Esophagus muscularis mucosa (tissue), 4 donors: ENCODE results near the gene DNAH7. TPM values are rescaled to one million over a fixed set of nuclear protein-coding genes. Genes with fewer than 3 reads are reported as not detected.

Experiments
- DNase-seq: peaks from one replicate; pipeline ENCODE4 v3.0.0-alpha.2; 2017; ENCODE audit errors: extremely low spot score
- H3K27ac ChIP-seq, 4 donors: fragments of 200-600 bp; sonication (generic); replicated peaks in 1 of 4; 1 replicate in 3 of 4; 2 replicates in 1 of 4; pipeline ENCODE4 v1.5.1; 2016 to 2019; ENCODE audit warnings: mild to moderate bottlenecking in 1 of 4
- H3K27me3 ChIP-seq, 4 donors: fragments of 200-600 bp; sonication (generic); one replicate each; pipeline versions ENCODE4 v1.5.1 to v1.6.0; 2016 to 2019
- H3K36me3 ChIP-seq, 4 donors: fragments of 200-600 bp; sonication (generic); one replicate each; pipeline ENCODE4 v1.5.1; 2016 to 2019
- H3K4me1 ChIP-seq, 4 donors: fragments of 200-600 bp; sonication (generic); one replicate each; pipeline ENCODE4 v1.5.1; 2016 to 2019
- H3K4me3 ChIP-seq, 4 donors: fragments of 200-600 bp; sonication (generic); 1 replicate in 2 of 4; 2 replicates in 2 of 4; pipeline ENCODE4 v1.5.1; 2016 to 2019; ENCODE audit warnings: mild to moderate bottlenecking in 4 of 4, moderate library complexity in 1 of 4
- H3K9me3 ChIP-seq, 4 donors: fragments of 200-600 bp; sonication (generic); 1 replicate in 3 of 4; 2 replicates in 1 of 4; pipeline ENCODE4 v1.5.1; 2016 to 2019
- CTCF ChIP-seq, 3 experiments: fragments of 200-600 bp in 2 of 3; fragments of 450-650 bp in 1 of 3; sonication (generic) in 2 of 3; IDR thresholded peaks; one replicate each; pipeline ENCODE4 v1.5.1; 2017 to 2019; ENCODE audit warnings: antibody characterized with exemption in 3 of 3, mild to moderate bottlenecking in 2 of 3, moderate library complexity in 1 of 3
- EP300 ChIP-seq: sonication (generic); formaldehyde crosslinking; IDR thresholded peaks from one replicate; pipeline ENCODE4 v1.6.1; 2017; ENCODE audit warnings: antibody characterized with exemption
- POLR2A ChIP-seq: fragments of 450-650 bp; IDR thresholded peaks from one replicate; pipeline ENCODE4 v1.6.1; 2017; ENCODE audit warnings: antibody characterized with exemption, moderate library complexity, mild to moderate bottlenecking, low read depth
- POLR2AphosphoS5 ChIP-seq, 2 donors: sonication (generic); formaldehyde crosslinking; IDR thresholded peaks; one replicate each; pipeline ENCODE4 v1.6.1; 2017; ENCODE audit warnings: antibody characterized with exemption in 2 of 2
- WGBS: methylation state at CpG from one replicate; pipeline ENCODE4 v1.1.5; 2018; 5-methylcytosine and 5-hydroxymethylcytosine counted together
- intact Hi-C: fragments of 100-400 bp; cut with DNase I; formaldehyde crosslinking; loops from one replicate; pipeline ENCODE4 v1.15.1; 2023
- total RNA-seq, 4 donors: library from RNA; depleted of rRNA; stranded (reverse); fragments of >200 nt; gene quantifications; one replicate each; pipeline versions ENCODE4 v1.1.0 to v1.2.1, GENCODE V29; 2016

The DNAH7 gene
- total RNA-seq, 4 donors from 2014 or later: 0.39 to 0.98 (median 0.66) TPM

GRCh38 chr2:196108604-196109003 is 40.0 kb upstream of the DNAH7 start:
- 76% methylated on average over 1 of the region's 1 CpG for WGBS
- no peak overlapping the region for H3K27ac ChIP-seq
- DNase-seq: no peak

GRCh38 chr2:196105951-196106350 is 37.3 kb upstream of the DNAH7 start:
- intact Hi-C loops: no loop called here
- Histone ChIP-seq H3K4me3 (no peak overlapping the region), H3K9me3 (no peaks in the 10 kb centered on the region), H3K36me3 (no peaks in the 10 kb centered on the region), H3K27me3 (no peaks in the 10 kb centered on the region), H3K4me1 (no peaks in the 10 kb centered on the region), H3K27ac (no peak overlapping the region)
- 60% methylated on average over 5 of the region's 5 CpGs for WGBS
- DNase-seq: no peak
- TF ChIP-seq POLR2AphosphoS5 (IDR thresholded peaks at IDR 0.05) (no peak), POLR2A (no peak), EP300 (no peak)

More at GRCh38 chr2:196108604-196109003, 40.0 kb upstream of the DNAH7 start:
- no peak overlapping the region for H3K4me3 ChIP-seq
- H3K4me1 ChIP-seq: no peaks in the 10 kb centered on the region
- no peaks in the 10 kb centered on the region for H3K9me3 ChIP-seq
- no peaks in the 10 kb centered on the region for H3K36me3 ChIP-seq
- H3K27me3 ChIP-seq: no peaks in the 10 kb centered on the region
- intact Hi-C loops: no loop called here
- no peak for TF ChIP-seq POLR2A
- TF ChIP-seq EP300: no peak
- no peak for TF ChIP-seq CTCF (IDR thresholded peaks at IDR 0.05)
- no peak for TF ChIP-seq POLR2AphosphoS5 (IDR thresholded peaks at IDR 0.05)

- Histone ChIP-seq H3K27me3 (no peaks in the 10 kb centered on the region), H3K36me3 (no peaks in the 10 kb centered on the region), H3K4me3 (no peak overlapping the region), H3K4me1 (no peaks in the 10 kb centered on the region), H3K27ac (no peak overlapping the region), H3K9me3 (no peaks in the 10 kb centered on the region)
- no peak for DNase-seq
- intact Hi-C loops: no loop called here
- 93% methylated on average over 4 of the region's 4 CpGs for WGBS
- TF ChIP-seq POLR2A (no peak), CTCF (IDR thresholded peaks at IDR 0.05) (no peak), POLR2AphosphoS5 (IDR thresholded peaks at IDR 0.05) (no peak), EP300 (no peak)
Measured at GRCh38 chr2:196104066-196104465, 35.4 kb upstream of the DNAH7 start.

GRCh38 chr2:196103626-196104025 is 35.0 kb upstream of the DNAH7 start:
- Histone ChIP-seq H3K27me3 (no peaks in the 10 kb centered on the region), H3K4me3 (no peak overlapping the region), H3K27ac (no peak overlapping the region), H3K36me3 (no peaks in the 10 kb centered on the region), H3K4me1 (no peaks in the 10 kb centered on the region), H3K9me3 (no peaks in the 10 kb centered on the region)
- intact Hi-C loops: no loop called here
- TF ChIP-seq POLR2A (no peak), CTCF (IDR thresholded peaks at IDR 0.05) (no peak), POLR2AphosphoS5 (IDR thresholded peaks at IDR 0.05) (no peak), EP300 (no peak)
- WGBS: 87% methylated on average over 2 of the region's 2 CpGs
- no peak for DNase-seq

GRCh38 chr2:196101325-196101991 is 32.8 kb upstream of the DNAH7 start:
- no peaks in the 10 kb centered on the region for H3K4me1 ChIP-seq
- no peaks in the 10 kb centered on the region for H3K36me3 ChIP-seq
- intact Hi-C loops: no loop called here
- TF ChIP-seq POLR2A (no peak), CTCF (IDR thresholded peaks at IDR 0.05) (no peak), EP300 (no peak), POLR2AphosphoS5 (IDR thresholded peaks at IDR 0.05) (no peak)
- 55% methylated on average over 6 of the region's 6 CpGs for WGBS
- DNase-seq: no peak
- H3K27me3 ChIP-seq: no peaks in the 10 kb centered on the region
- no peaks in the 10 kb centered on the region for H3K9me3 ChIP-seq
- H3K4me3 ChIP-seq: no peak overlapping the region
- H3K27ac ChIP-seq: no peak overlapping the region
